Tibial nerve (tissue), 3 donors: Measurements from ENCODE around the gene WDR82.

ENCODE experiments used
- CTCF ChIP-seq, 5 experiments: fragments of 200-600 bp in 3 of 5; fragments of 450-650 bp in 2 of 5; sonication (generic) in 3 of 5; IDR thresholded peaks; one replicate each; pipeline ENCODE4 v1.5.1; 2016 to 2019; ENCODE audit warnings: antibody characterized with exemption in 5 of 5, mild to moderate bottlenecking in 3 of 5, moderate library complexity in 2 of 5
- POLR2A ChIP-seq, 2 donors: fragments of 450-650 bp; IDR thresholded peaks; one replicate each; pipeline ENCODE4 v1.6.1; 2017; ENCODE audit warnings: antibody characterized with exemption in 2 of 2, mild to moderate bottlenecking in 2 of 2, moderate library complexity in 2 of 2

- no peak for TF ChIP-seq POLR2A (IDR thresholded peaks at IDR 0.05)
- TF ChIP-seq CTCF (IDR thresholded peaks at IDR 0.05): no peak
These were observed 41.3 kb downstream of the WDR82 start for GRCh38 chr3:52237006-52237656.
